GM18517 (cell line): ENCODE measurements around the gene NNAT.
"Not testable (repeated sequence)": the region's sequence is repeated elsewhere in the genome, so short reads cannot be mapped to it uniquely, and the experiment has no call there.

Source experiments
- ATAC-seq: cut with Tn5 transposase; IDR thresholded peaks from one replicate; pipeline ENCODE4 v1.9.1; 2021; ENCODE audit warnings: mild to moderate bottlenecking, moderate library complexity; ENCODE audit not compliant: unreplicated experiment

Gene NNAT, protein sequence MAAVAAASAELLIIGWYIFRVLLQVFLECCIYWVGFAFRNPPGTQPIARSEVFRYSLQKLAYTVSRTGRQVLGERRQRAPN

DNA sequence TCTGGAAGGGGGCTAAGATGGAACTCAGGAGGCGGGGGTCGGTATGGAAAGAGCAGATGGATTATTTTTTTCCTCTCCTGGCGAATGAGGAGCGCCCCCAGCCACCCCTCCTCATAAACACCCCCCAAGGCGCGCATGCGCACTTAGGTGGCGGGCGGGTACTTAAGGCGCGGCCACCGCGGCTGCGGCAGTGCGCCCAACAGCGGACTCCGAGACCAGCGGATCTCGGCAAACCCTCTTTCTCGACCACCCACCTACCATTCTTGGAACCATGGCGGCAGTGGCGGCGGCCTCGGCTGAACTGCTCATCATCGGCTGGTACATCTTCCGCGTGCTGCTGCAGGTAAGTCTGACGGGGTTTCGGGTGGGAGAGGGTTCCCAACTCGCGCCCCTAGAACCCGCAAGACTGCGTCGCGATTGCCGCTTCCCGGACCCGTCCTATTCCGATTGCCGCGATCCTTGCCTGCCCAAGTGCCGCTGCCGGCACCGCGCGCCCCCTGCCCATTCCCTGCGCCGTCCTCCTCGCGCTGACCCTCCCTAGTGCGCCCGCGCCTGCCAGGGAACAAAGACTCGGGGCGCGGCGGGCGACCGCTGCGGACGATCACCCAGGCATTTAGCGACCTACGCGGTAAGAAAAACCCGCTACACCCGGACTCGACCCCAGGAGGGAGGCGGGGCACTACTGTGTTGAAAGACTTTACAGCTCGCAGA is at the start of gene NNAT:
Gene NNAT (plus strand): TSS at position 190 of the 711 bp plus-strand sequence. CDS start 82 bp downstream, at position 272.
- ATAC-seq: no peak

DNA sequence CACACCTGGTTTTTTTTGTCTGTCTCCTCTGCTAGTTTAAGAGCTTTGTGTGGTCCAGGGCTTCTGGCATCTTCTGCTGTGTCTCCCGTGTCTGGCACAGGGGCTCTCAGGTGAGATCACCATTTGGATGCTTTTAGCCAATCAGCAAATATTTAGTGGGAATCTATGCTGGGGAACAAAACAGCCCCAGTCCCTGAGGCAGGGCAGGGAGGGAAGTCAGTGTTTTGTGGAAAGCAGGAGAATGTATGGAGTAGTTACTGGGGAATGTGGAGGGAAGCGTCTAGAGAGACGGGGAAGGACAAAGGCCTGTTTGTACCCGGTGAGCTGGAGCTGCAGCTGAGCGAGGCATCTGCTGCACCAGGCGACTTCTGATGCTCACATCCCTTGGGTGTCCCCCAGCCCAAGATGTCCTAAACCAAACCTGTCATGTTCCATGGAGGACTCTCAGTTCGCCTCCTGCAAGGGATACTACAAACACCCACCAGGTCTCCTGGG is 49.3 kb upstream of the NNAT start:
- ATAC-seq: no peak

DNA sequence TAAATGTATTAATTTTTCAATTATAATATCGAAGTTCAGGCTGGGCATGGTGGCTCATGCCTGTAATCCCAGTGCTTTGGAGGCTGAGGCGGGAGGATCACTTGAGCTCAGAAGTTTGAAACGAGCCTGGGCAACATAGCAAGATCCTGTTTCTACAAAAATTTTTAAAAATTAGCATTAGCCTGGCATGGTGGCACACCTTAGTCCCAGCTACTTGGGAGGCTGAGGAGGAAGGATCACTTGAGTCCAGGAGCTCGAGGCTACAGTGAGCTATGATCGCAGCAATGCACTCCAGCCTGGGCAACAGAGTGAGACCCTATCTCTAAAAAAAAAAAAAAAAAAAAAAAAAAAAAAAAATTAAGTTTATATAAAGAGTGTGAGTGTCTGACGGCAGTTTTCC is 48.6 kb upstream of the NNAT start:
- not testable (repeated sequence) for ATAC-seq

GRCh38 chr20:37473249-37474000 is 47.6 kb upstream of the NNAT start:
- no peak for ATAC-seq

DNA sequence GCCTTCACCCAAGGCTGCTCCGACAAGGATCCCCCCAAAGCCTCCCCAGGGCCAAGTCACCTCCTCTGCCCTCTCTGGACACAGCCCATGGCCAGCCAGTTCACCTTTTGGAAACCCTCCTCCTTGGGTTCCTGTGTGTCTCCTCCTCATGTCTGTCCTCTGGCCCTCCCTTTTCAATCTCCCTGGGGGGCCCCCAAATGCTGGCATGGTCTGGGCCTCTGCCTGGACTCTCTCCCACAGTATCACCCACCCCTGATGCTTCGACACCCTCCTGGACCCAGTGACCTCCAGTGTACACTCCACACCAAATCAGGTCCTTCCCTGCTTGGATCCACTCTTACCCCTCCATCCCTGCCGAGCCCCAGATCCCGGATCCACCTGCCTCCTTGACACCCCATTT is 46.7 kb upstream of the NNAT start:
- ATAC-seq: no peak

DNA sequence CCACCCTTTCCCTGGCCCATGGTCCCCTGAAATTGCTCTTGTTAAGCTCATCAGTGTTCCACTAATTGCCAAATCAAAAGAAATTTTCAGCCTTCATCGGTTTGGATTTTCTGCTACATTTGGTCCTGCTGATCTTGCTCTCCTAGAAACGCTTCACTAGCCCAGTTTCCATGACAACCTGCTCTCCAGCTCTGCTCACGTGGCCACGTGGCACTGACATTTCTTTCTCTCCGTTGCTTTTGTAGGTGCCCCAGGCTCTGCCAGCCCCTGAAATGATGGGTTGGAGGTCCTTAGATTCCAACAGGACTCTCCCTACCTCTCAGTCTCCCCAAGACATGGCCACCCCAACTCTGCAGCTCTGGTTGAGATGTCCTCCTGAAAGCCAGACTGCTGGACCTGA is 45.8 kb upstream of the NNAT start:
- no peak for ATAC-seq

GRCh38 chr20:37477041-37477440 is 44.0 kb upstream of the NNAT start:
- no peak for ATAC-seq

- ATAC-seq: no peak
These were observed 41.8 kb upstream of the NNAT start for GRCh38 chr20:37479266-37479665.

GRCh38 chr20:37479925-37480691 is 40.9 kb upstream of the NNAT start:
- no peak for ATAC-seq

- no peak for ATAC-seq
These were observed 40.1 kb upstream of the NNAT start for GRCh38 chr20:37480919-37481318.

DNA sequence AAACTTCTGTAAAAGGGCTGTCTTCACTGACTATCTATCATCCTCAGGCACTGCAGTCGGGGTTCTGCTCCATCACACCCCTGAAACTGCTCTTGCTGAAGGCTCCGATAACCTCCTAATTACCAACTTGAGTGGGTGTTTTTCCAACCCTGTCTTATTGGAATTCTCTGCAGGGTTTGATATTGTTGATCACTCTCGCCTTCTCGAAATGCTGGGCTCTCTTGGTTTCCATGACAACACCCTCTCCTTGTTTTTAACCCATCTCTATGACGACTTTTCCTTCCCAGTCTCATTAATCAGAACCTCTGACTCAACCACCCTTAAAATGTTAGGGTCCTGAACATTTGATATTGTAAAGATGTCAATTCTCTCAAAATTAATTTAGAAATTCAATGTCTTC is 39.4 kb upstream of the NNAT start:
- no peak for ATAC-seq

- ATAC-seq: no peak
These were observed 36.7 kb upstream of the NNAT start for GRCh38 chr20:37484331-37484730.

DNA sequence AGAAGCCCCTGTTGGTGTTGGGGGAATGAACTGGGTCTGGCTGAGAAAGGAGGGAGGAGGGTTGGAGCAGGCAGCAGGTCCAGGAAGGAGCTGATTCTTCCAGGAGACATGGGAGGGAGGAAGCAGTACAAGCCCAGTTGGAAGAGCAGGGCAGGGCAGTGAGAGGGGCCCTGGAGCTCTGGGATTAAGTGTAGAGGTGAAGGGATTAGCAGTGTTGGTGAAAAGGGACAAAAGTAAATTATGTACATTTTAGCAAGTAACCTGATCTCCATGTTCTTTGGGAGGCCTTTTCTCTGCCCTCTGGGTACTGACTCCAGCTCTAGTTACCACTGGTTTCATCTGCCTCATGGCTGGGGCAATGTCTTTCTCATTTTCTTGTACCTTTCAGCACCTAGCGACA is 34.8 kb upstream of the NNAT start:
- not testable (repeated sequence) for ATAC-seq

DNA sequence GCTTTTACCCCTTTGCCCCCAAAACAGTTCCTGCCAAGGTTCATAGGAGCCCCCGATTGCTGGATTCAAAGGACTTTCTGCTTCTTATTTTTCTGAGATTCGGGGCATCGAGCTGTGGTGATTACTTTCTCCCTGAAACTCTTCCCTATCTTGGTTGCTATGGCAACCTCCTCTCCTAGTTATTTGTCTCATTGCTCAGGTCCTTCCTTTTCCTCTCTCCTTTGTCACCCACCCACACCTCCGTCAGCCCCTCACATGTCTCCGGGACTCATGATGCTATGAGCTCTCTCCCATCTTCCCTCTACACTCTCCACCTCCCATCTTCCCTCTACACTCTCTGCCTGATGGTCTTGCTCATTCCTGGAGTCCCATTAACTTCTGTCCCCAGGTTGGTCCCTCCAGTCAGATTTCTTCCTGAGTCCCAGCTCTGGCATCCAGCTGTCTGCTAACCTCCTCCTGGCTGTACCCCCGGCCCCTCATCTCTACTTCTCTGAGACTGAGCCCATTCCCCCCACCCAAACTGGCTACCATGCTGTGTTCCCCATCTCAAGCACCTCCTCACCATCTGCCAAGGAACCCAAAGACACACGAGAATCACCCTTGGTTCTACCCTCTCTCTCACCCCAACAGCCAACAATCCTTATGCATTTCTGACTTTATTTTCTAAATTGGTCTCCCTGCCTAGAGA is 30.2 kb upstream of the NNAT start:
- no peak for ATAC-seq

DNA sequence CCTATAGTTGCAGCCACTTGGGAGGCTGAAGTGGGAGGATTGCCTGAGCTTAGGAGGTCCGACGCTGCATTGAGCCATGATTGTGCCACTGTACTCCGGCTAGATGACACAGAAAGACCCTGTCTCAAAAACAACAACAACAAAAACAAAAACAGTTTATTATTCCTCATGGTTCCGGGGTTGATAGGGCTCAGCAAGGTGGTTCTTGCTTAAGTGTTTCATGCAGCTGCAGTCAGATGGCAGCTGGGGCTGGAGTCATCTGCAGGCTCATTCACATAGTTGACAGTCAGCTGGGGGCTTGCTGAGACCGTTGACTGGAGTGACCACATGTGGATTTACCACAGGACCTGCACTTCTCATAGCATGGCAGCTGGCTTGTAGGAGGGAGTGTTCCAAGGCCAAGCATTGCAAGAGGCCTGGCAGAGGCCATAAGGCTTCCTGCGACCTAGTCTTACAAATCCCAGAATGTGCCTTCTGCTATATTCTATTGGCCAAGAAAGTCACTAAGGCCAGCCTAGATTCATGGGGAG is 28.9 kb upstream of the NNAT start:
- ATAC-seq: no peak

GRCh38 chr20:37492945-37493344 is 28.1 kb upstream of the NNAT start:
- no peak for ATAC-seq

GRCh38 chr20:37494301-37494700 is 26.7 kb upstream of the NNAT start:
- no peak for ATAC-seq

DNA sequence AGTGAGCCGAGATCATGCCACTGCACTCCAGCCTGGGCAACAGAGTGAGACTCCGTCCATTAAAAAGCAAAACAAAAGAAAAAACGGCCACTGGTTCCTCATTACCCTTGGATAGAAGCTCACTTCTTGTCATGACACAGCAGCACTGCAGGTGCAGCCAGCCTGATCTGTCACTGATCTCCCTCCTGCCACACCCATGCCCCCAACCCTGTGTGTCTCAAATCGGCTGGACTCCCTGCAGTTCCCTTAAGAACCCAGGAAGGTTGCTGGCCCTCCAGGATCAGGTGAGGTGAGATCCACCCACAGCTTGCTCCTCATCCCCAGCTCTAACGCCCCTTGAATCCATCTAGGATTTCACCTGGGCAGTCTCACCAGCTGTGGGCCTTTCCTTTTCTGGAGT is 26.3 kb upstream of the NNAT start:
- no peak for ATAC-seq

- no peak for ATAC-seq
These were observed 22.9 kb upstream of the NNAT start for GRCh38 chr20:37498066-37498665.

GRCh38 chr20:37500311-37500710 is 20.7 kb upstream of the NNAT start:
- no peak for ATAC-seq
